Prostate gland (tissue), 2 donors: Measurements from ENCODE around the gene BAHD1.

ENCODE experiments used
- CTCF ChIP-seq, 4 experiments: fragments of 200-600 bp in 2 of 4; fragments of 450-650 bp in 2 of 4; sonication (generic) in 2 of 4; IDR thresholded peaks; 1 replicate in 3 of 4; 2 replicates in 1 of 4; pipeline ENCODE4 v1.5.1; 2016 to 2019; ENCODE audit warnings: antibody characterized with exemption in 4 of 4, mild to moderate bottlenecking in 2 of 4, moderate library complexity in 2 of 4
- POLR2AphosphoS5 ChIP-seq: sonication (generic); formaldehyde crosslinking; IDR thresholded peaks from one replicate; pipeline ENCODE4 v1.6.1; 2017; ENCODE audit warnings: antibody characterized with exemption

GRCh38 chr15:40418126-40418525, 22.6 kb upstream of the BAHD1 start:
- no peak for TF ChIP-seq CTCF (IDR thresholded peaks at IDR 0.05)
- TF ChIP-seq POLR2AphosphoS5, result no peak
